Measurements from ENCODE around the gene PGM3. TPM values are rescaled to one million over a fixed set of nuclear protein-coding genes. Genes with fewer than 3 reads are reported as not detected.

The PGM3 gene
- total and polyA plus RNA-seq, 2 donors from 2014 or later, result 10.3 to 31.8 TPM

GRCh38 chr6:83218646-83219045 lies 25.6 kb upstream of the PGM3 start:
- H3K4me3 ChIP-seq (ENCODE audit: low read length in 3 of 3), result no peak overlapping the region

GRCh38 chr6:83216806-83217205 lies 23.7 kb upstream of the PGM3 start:
- no peak for DNase-seq
- Histone ChIP-seq H3K27me3 (ENCODE audit: control insufficient read depth, insufficient read depth, low read length) (no peaks in the 10 kb centered on the region), H3K9me3 (ENCODE audit: control insufficient read depth in 2 of 3, insufficient read depth in 1 of 3, low read length in 3 of 3) (no peaks in the 10 kb centered on the region), H3K27ac (ENCODE audit: low read depth in 2 of 2, low read length in 2 of 2) (no peak overlapping the region), H3K4me1 (ENCODE audit: control insufficient read depth in 2 of 3, insufficient read depth in 2 of 3, low read depth in 1 of 3, low read length in 3 of 3) (no peaks in the 10 kb centered on the region), H3K4me3 (ENCODE audit: low read length in 3 of 3) (no peak overlapping the region), H3K9ac (ENCODE audit: low read length in 3 of 3) (no peak overlapping the region), H3K36me3 (ENCODE audit: control insufficient read depth in 2 of 3, insufficient read depth in 3 of 3, low read length in 3 of 3) (no peaks in the 10 kb centered on the region)
- intact Hi-C loops (cut with DNase I), result no loop called here
- no peak for TF ChIP-seq CTCF (IDR thresholded peaks at IDR 0.05; ENCODE audit: borderline replicate concordance, extremely low read depth, insufficient read depth)
- no peak for FAIRE-seq

More at GRCh38 chr6:83218646-83219045, 25.6 kb upstream of the PGM3 start:
- H3K27me3 ChIP-seq (ENCODE audit: control insufficient read depth, insufficient read depth, low read length), result no peaks in the 10 kb centered on the region
- FAIRE-seq (no peak), DNase-seq (peak in 2 of 5 donors; percentile 43 to 76)
- no peaks in the 10 kb centered on the region for H3K4me1 ChIP-seq (ENCODE audit: control insufficient read depth in 2 of 3, insufficient read depth in 2 of 3, low read depth in 1 of 3, low read length in 3 of 3)
- H3K27ac ChIP-seq (ENCODE audit: low read depth in 2 of 2, low read length in 2 of 2), result no peak overlapping the region
- H3K9me3 ChIP-seq (ENCODE audit: control insufficient read depth in 2 of 3, insufficient read depth in 1 of 3, low read length in 3 of 3), result no peaks in the 10 kb centered on the region
- no peak for TF ChIP-seq CTCF (IDR thresholded peaks at IDR 0.05; ENCODE audit: borderline replicate concordance, extremely low read depth, insufficient read depth)
- no peaks in the 10 kb centered on the region for H3K36me3 ChIP-seq (ENCODE audit: control insufficient read depth in 2 of 3, insufficient read depth in 3 of 3, low read length in 3 of 3)
- H3K9ac ChIP-seq (ENCODE audit: low read length in 3 of 3), result no peak overlapping the region
- intact Hi-C loops (cut with DNase I), result no loop called here

- FAIRE-seq (no peak), DNase-seq (peak in 4 of 5 donors; percentile 52 to 87 (median 66))
- H3K9ac ChIP-seq (ENCODE audit: low read length in 3 of 3), result no peak overlapping the region
- no peaks in the 10 kb centered on the region for H3K9me3 ChIP-seq (ENCODE audit: control insufficient read depth in 2 of 3, insufficient read depth in 1 of 3, low read length in 3 of 3)
- no peak overlapping the region for H3K27ac ChIP-seq (ENCODE audit: low read depth in 2 of 2, low read length in 2 of 2)
- H3K36me3 ChIP-seq (ENCODE audit: control insufficient read depth in 2 of 3, insufficient read depth in 3 of 3, low read length in 3 of 3), result no peaks in the 10 kb centered on the region
- TF ChIP-seq CTCF (IDR thresholded peaks at IDR 0.05; ENCODE audit: borderline replicate concordance, extremely low read depth, insufficient read depth), result peak; percentile 87
- no peaks in the 10 kb centered on the region for H3K27me3 ChIP-seq (ENCODE audit: control insufficient read depth, insufficient read depth, low read length)
- H3K4me3 ChIP-seq (ENCODE audit: low read length in 3 of 3), result no peak overlapping the region
- no peaks in the 10 kb centered on the region for H3K4me1 ChIP-seq (ENCODE audit: control insufficient read depth in 2 of 3, insufficient read depth in 2 of 3, low read depth in 1 of 3, low read length in 3 of 3)
- intact Hi-C loops (cut with DNase I), result no loop called here
These were observed 22.3 kb upstream of the PGM3 start for GRCh38 chr6:83215131-83216047.
